Parathyroid adenoma (tissue), 2 donors: ENCODE measurements around the gene HDAC8.

Experiments used
- H2AFZ ChIP-seq: fragments of 300-600 bp; sonication (generic); one replicate; pipeline ENCODE4 v1.7.0; 2017; ENCODE audit warnings: antibody characterized with exemption, mild to moderate bottlenecking
- H3K27ac ChIP-seq: fragments of 300-600 bp; sonication (generic); one replicate; pipeline ENCODE4 v1.7.0; 2017
- H3K27me3 ChIP-seq: fragments of 300-600 bp; sonication (generic); one replicate; pipeline ENCODE4 v1.7.0; 2017; ENCODE audit warnings: low read length; ENCODE audit not compliant: control insufficient read depth, insufficient read depth
- H3K36me3 ChIP-seq: fragments of 300-600 bp; sonication (generic); one replicate; pipeline ENCODE4 v1.7.0; 2017; ENCODE audit warnings: low read length; ENCODE audit not compliant: control insufficient read depth, insufficient read depth
- H3K4me1 ChIP-seq: fragments of 300-600 bp; sonication (generic); one replicate; pipeline ENCODE4 v1.7.0; 2017; ENCODE audit warnings: control low read depth
- H3K4me2 ChIP-seq: fragments of 300-600 bp; sonication (generic); one replicate; pipeline ENCODE4 v1.7.0; 2017; ENCODE audit warnings: low read length
- H3K4me3 ChIP-seq: fragments of 300-600 bp; sonication (generic); one replicate; pipeline ENCODE4 v1.7.0; 2017; ENCODE audit warnings: low read depth, low read length
- H3K79me2 ChIP-seq: fragments of 300-600 bp; sonication (generic); one replicate; pipeline ENCODE4 v1.7.0; 2017; ENCODE audit warnings: control low read depth
- H3K9ac ChIP-seq: fragments of 300-600 bp; sonication (generic); one replicate; pipeline ENCODE4 v1.7.0; 2017; ENCODE audit warnings: mild to moderate bottlenecking
- H3K9me3 ChIP-seq: fragments of 300-600 bp; sonication (generic); one replicate; pipeline ENCODE4 v1.7.0; 2017; ENCODE audit warnings: low read length; ENCODE audit not compliant: control insufficient read depth
- TF ChIP-seq, protein P1 (sequence below): fragments of 300-600 bp; sonication (generic); IDR thresholded peaks from one replicate; pipeline ENCODE4 v1.7.0; 2017; ENCODE audit warnings: antibody characterized with exemption, mild to moderate bottlenecking
- donor health status: primary hyperparathyroidism.

HDAC8 gene

DNA sequence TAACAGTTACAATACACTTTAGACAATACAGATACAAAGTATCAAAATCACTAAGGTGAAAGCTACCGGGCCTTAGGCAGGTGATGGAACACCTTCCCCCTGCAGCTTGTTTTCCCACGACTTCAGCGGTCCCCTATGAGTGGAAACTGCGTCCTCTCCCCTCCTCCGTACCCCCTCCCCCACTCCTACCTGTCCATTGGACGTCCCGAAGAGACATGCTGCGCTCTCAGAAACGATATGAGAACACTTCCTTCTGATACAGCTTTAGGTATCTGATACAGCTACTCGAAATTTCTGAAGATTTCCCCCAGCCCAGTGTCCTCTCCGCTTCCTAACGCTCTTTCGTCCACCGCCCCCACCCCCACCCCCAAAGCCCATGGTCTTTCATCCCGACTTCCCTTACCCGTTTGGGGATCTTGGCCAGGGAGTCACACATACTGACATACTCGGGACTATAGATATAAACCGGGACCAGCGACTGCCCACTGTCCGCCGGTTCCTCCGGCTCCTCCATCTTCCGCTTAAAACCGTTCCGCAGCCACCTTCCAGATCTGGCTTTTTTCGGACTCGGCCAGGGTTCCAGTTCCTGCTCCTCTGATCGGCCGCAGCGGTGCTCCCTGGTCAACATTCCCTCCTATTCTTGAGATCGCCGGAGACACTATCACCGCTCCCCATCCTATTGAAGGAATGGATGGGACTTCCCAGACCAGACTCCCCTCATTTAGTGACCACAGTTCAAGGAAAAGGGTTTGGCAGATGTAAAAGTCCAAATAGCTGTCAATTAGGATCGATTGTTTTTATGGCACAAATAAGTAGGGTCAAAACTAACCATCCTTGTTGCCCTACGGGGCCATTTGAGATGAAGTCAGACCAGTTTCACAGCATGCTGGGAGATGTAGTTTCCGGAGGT, at the start of gene HDAC8:
Gene HDAC8, minus strand, starts transcription at position 596 of the 910 bp plus-strand sequence. Its CDS starts 82 bp downstream, at position 514.
- peak within 1 kb of the TSS; percentile 68 for H3K4me3 ChIP-seq
- H3K27me3 ChIP-seq = no peaks in the 10 kb centered on the region
- peak within 1 kb of the TSS; percentile 69 for H3K4me2 ChIP-seq
- H3K9me3 ChIP-seq = no peaks in the 10 kb centered on the region
- no peaks in the 10 kb centered on the region for H3K36me3 ChIP-seq
- H3K79me2 ChIP-seq = no peaks in the 10 kb centered on the region
- peak within 1 kb of the TSS; percentile 82 for H2AFZ ChIP-seq
- peak within 1 kb of the TSS; percentile 28 for H3K9ac ChIP-seq
- TF ChIP-seq, protein P1, sequence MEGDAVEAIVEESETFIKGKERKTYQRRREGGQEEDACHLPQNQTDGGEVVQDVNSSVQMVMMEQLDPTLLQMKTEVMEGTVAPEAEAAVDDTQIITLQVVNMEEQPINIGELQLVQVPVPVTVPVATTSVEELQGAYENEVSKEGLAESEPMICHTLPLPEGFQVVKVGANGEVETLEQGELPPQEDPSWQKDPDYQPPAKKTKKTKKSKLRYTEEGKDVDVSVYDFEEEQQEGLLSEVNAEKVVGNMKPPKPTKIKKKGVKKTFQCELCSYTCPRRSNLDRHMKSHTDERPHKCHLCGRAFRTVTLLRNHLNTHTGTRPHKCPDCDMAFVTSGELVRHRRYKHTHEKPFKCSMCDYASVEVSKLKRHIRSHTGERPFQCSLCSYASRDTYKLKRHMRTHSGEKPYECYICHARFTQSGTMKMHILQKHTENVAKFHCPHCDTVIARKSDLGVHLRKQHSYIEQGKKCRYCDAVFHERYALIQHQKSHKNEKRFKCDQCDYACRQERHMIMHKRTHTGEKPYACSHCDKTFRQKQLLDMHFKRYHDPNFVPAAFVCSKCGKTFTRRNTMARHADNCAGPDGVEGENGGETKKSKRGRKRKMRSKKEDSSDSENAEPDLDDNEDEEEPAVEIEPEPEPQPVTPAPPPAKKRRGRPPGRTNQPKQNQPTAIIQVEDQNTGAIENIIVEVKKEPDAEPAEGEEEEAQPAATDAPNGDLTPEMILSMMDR = no peak
- H3K27ac ChIP-seq = peak within 1 kb of the TSS; percentile 81
- no peaks in the 10 kb centered on the region for H3K4me1 ChIP-seq

DNA sequence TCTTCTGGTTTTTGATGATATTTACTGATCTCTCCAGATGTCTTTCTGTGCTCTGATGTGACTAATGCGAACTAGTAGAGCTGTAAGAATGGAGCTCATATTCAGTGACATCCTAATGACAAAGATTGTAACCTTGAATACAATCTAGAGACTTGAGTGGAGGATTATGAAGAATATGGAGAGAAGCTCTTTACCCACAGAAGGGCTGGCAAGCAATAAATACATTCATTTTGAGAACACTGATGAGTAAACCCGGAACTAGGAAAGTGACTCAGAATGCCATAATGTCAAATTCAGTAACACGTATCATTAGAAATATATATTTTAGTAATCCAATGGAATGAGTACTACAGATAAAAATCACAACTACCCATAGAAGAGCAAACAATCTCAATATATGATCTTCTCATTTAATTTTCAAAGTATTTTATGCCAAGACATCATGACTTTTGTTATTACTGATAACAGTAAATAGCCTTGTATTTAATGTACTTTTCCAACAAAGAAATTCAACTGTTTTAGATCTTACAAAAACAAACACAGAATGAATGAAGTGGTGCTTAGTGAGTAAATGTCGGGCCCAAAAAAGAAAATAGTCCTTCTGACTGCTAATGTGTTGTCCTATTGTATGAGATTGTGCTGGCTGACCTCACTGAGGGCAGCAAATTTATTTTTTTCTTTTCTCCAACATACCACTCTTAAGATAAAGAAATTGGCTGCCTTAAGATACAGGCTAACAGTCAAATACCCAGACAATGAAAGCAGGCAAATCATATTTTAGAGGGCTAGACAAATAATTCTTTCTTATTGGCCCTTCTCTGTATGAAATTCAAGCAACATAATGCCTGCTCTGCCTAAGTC, 49.2 kb upstream of the HDAC8 start:
- TF ChIP-seq, protein P1 = no peak
- Histone ChIP-seq H3K9me3 (no peaks in the 10 kb centered on the region), H3K36me3 (no peaks in the 10 kb centered on the region), H3K4me3 (no peak overlapping the region), H3K79me2 (no peaks in the 10 kb centered on the region), H3K9ac (no peak overlapping the region), H2AFZ (no peak overlapping the region), H3K27ac (no peak overlapping the region), H3K27me3 (no peaks in the 10 kb centered on the region), H3K4me2 (no peak overlapping the region), H3K4me1 (no peaks in the 10 kb centered on the region)

DNA sequence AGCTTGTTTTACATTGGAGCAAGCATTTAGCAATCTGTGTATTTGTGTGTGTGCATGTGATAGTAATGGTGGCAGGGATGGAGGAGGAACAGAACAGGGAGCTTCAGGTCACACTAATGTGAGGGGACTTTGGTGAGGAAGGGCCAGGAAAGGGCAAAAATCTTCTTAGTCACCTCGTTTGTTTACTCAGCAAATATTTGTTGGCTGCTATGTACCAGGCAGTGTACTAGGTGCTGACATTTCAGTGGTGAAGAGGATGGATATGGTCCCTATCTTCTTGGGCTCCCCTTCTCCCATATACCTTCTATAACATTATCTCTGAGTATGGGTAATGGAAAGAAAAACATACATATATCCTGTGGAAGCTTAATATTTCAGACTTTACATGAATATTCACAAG, 48.5 kb upstream of the HDAC8 start:
- no peak overlapping the region for H3K4me2 ChIP-seq

DNA sequence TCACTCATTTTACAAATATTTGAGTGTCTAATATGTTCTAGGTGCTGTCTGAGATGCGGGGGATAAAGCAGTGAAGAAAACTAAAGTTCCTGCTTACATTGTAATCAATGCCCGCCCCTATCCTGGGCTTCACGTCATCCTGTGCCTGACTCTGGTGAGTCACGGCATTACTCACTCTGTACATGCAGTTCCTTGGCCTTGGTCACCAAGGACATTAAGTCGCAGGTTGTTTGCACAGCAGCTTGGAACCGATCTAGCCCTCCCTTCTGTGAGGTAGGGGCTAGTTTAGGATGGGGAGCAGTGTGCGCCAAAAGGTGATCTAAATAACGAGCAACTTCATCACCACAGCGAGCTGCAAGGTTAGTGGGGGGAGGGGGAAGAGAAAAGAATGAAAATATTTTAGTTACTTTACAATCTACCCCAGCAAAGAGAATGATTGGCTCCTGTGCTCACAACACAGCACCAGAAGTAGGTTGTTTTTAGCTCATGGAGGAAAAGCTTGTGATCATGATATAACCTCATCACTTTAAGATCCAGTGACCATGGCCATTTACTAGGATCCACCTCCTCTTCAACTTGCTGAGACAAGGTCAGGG, 48.0 kb upstream of the HDAC8 start:
- Histone ChIP-seq H2AFZ (no peak overlapping the region), H3K4me3 (no peak overlapping the region), H3K4me2 (no peak overlapping the region), H3K9me3 (no peaks in the 10 kb centered on the region), H3K27ac (no peak overlapping the region), H3K79me2 (no peaks in the 10 kb centered on the region), H3K27me3 (no peaks in the 10 kb centered on the region), H3K9ac (no peak overlapping the region), H3K4me1 (no peaks in the 10 kb centered on the region), H3K36me3 (no peaks in the 10 kb centered on the region)
- TF ChIP-seq, protein P1 = no peak

More for the DNA sequence above, 48.5 kb upstream of the HDAC8 start:
- no peak overlapping the region for H3K27ac ChIP-seq
- TF ChIP-seq, protein P1 = no peak
- no peaks in the 10 kb centered on the region for H3K4me1 ChIP-seq
- no peaks in the 10 kb centered on the region for H3K36me3 ChIP-seq
- H3K27me3 ChIP-seq = no peaks in the 10 kb centered on the region
- H2AFZ ChIP-seq = no peak overlapping the region
- H3K4me3 ChIP-seq = no peak overlapping the region
- no peaks in the 10 kb centered on the region for H3K9me3 ChIP-seq
- no peaks in the 10 kb centered on the region for H3K79me2 ChIP-seq
- H3K9ac ChIP-seq = no peak overlapping the region
